Neutrophil (primary cell): Measurements from ENCODE around the gene ZNF426.

Experiments
- H3K27ac ChIP-seq: fragments of 200-600 bp; sonication (generic); 2 replicates; pipeline ENCODE4 v1.5.1; 2016; ENCODE audit warnings: mild to moderate bottlenecking, moderate library complexity
- H3K27me3 ChIP-seq: fragments of 200-600 bp; sonication (generic); 2 replicates; pipeline ENCODE4 v1.6.0; 2016; ENCODE audit warnings: mild to moderate bottlenecking
- H3K36me3 ChIP-seq: fragments of 200-600 bp; sonication (generic); 2 replicates; pipeline ENCODE4 v1.5.1; 2017
- H3K4me1 ChIP-seq, 2 experiments: fragments of 200-600 bp in 1 of 2; sonication (generic) in 1 of 2; 1 replicate in 1 of 2; 2 replicates in 1 of 2; pipeline versions ENCODE4 v1.5.1 to v1.6.1; 2013 to 2016; ENCODE audit warnings: low read depth in 1 of 2, low read length in 1 of 2, mild to moderate bottlenecking in 1 of 2, moderate library complexity in 1 of 2; ENCODE audit not compliant: control insufficient read depth in 1 of 2, insufficient read depth in 1 of 2
- H3K4me3 ChIP-seq, 2 experiments: fragments of 200-600 bp in 1 of 2; sonication (generic) in 1 of 2; 1 replicate in 1 of 2; 2 replicates in 1 of 2; pipeline ENCODE4 v1.5.1; 2013 to 2016; ENCODE audit warnings: low read depth in 1 of 2, low read length in 1 of 2, mild to moderate bottlenecking in 1 of 2, moderate library complexity in 1 of 2
- H3K9me3 ChIP-seq: fragments of 200-600 bp; sonication (generic); 2 replicates; pipeline ENCODE4 v1.5.1; 2016
- TF ChIP-seq, protein P1 (sequence below): fragments of 200-600 bp; sonication (generic); IDR thresholded peaks from 2 replicates; pipeline ENCODE4 v1.5.1; 2016; ENCODE audit warnings: antibody characterized with exemption

ZNF426 gene

DNA sequence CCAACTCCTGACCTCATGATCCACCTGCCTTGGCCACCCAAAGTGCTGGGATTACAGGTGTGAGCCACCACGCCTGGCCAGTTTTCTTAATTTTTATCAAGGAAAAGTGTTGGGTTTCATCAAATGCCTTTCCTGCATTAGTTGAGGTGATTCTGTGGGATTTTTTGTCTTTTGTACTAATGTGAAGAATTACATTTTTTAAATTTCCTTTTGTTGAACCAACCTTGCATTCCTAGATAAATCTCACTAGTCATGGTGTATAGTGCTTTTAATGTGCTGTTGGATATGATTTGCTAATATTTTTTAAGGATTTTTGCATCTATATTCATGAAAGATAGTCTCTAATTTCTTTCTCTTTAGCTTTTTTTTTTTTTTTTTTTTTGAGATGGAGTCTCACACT, 37.6 kb downstream of the ZNF426 start:
- TF ChIP-seq, protein P1, sequence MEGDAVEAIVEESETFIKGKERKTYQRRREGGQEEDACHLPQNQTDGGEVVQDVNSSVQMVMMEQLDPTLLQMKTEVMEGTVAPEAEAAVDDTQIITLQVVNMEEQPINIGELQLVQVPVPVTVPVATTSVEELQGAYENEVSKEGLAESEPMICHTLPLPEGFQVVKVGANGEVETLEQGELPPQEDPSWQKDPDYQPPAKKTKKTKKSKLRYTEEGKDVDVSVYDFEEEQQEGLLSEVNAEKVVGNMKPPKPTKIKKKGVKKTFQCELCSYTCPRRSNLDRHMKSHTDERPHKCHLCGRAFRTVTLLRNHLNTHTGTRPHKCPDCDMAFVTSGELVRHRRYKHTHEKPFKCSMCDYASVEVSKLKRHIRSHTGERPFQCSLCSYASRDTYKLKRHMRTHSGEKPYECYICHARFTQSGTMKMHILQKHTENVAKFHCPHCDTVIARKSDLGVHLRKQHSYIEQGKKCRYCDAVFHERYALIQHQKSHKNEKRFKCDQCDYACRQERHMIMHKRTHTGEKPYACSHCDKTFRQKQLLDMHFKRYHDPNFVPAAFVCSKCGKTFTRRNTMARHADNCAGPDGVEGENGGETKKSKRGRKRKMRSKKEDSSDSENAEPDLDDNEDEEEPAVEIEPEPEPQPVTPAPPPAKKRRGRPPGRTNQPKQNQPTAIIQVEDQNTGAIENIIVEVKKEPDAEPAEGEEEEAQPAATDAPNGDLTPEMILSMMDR, result no peak
- Histone ChIP-seq H3K27ac (no peak overlapping the region), H3K9me3 (peaks cover 23% of the 10 kb centered on the region), H3K36me3 (no peaks in the 10 kb centered on the region), H3K27me3 (peaks cover 22% of the 10 kb centered on the region), H3K4me3 (no peak overlapping the region), H3K4me1 (no peaks in the 10 kb centered on the region)

DNA sequence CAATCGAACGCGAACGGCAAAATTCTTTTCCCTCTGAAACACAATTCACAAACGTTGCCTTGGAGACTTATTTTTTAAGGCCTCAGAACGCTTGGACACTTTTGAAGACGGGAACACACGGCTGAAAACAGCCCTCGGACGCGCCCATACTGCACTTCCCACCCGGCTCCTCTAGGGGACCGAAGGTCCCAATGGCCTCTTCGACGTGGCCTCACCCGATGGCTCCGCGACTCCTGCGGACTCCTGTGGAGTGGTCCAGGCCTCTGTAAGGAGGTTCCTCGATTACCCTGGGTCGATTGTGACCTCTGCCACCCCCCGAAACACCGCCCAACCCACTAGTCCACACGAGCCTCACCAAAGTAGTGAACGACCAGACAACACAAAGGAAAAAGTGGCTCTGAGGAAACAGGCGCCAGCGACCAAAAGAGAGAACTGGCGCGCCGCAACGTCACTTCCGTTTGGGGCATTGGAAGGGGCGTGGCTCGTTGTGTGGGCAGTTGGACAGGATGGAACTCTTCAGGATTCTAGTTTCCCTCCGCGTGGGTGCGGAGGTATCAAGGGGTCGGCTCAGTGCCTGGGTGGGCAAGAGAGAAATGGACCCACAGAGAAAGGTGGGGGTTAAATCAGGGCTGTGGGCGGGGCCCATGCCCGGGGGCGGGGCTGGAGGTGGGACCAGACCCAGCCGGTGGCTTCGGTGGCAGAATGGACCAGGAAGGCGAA, 40.1 kb downstream of the ZNF426 start, which contains the start of gene ZNF560:
Gene ZNF560 (minus strand): TSS at position 434 of the 720 bp plus-strand sequence. CDS start 23,303 bp downstream, outside the sequence.
- H3K9me3 ChIP-seq, result peaks cover 20% of the 10 kb centered on the region

DNA sequence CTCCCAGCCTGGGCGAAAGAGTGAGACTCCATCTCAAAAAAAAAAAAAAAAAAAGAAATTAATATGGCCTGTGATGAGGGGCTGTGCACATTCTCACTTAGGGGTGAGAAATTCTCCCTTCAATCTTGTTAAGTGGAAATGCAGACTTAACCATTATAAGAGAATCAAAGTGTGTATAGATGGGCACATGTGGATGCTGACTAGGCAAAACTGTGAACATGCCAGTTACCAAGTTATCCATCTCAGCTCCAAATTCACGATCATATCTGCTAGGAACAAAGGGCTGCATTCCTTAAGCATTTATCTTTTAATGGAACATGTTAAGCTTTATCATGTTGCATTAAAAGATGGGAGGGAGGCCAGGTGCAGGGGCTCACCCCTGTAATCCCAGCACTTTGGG, 44.3 kb downstream of the ZNF426 start:
- H3K4me3 ChIP-seq, result no peak overlapping the region
- H3K27me3 ChIP-seq, result peaks cover 20% of the 10 kb centered on the region
- H3K27ac ChIP-seq, result no peak overlapping the region
- peaks cover 15% of the 10 kb centered on the region for H3K9me3 ChIP-seq
- TF ChIP-seq, protein P1, result no peak
- no peaks in the 10 kb centered on the region for H3K4me1 ChIP-seq
- H3K36me3 ChIP-seq, result no peaks in the 10 kb centered on the region

More for the DNA sequence above, 40.1 kb downstream of the ZNF426 start, which contains the start of gene ZNF560:
- no peaks in the 10 kb centered on the region for H3K36me3 ChIP-seq
- H3K27me3 ChIP-seq, result peaks cover 22% of the 10 kb centered on the region
- H3K27ac ChIP-seq, result no peak within 1 kb of the TSS
- TF ChIP-seq, protein P1, result no peak
- no peak within 1 kb of the TSS for H3K4me3 ChIP-seq
- no peaks in the 10 kb centered on the region for H3K4me1 ChIP-seq

DNA sequence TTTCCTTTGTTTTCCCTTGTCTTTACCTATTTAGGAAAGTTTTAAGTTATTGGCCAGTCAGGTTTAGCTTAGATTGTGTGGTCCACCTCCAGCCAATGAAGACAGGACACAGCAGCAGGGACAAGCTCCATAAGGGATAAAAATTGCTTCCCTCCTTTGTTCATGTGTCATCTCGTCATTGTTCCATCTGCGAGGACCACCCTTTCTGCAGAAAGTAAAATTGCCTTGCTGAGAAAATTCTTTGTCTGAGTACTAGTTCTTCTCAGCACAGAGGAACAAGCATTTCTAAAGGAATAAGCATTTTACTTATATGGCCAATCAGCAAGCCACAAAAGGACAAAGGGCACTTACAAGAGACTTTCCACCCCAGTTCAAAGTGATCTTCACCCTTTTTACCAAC, 51.4 kb downstream of the ZNF426 start:
- H3K27ac ChIP-seq, result no peak overlapping the region
- H3K4me1 ChIP-seq, result no peaks in the 10 kb centered on the region
- H3K27me3 ChIP-seq, result no peaks in the 10 kb centered on the region
- no peak overlapping the region for H3K4me3 ChIP-seq
- TF ChIP-seq, protein P1, result no peak
- peaks cover 8% of the 10 kb centered on the region for H3K9me3 ChIP-seq
- H3K36me3 ChIP-seq, result no peaks in the 10 kb centered on the region

DNA sequence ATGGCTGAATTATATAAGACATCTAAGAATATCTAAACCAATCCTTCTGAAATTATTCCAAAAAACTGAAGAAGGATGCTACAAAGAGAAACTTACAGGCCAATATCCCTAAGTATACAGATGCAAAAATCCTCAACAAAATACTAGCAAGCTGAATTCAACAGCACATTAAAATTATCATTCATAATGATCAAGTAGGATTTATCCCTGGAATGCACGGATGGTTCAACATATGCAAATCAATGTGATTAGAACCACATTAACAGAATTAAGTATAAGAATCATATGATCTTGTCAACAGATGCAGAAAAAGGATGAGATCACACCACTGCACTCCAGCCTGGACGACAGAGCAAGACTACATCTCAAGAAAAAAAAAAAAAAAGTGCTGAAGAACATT, 53.3 kb downstream of the ZNF426 start:
- H3K27ac ChIP-seq, result no peak overlapping the region
- no peak overlapping the region for H3K4me3 ChIP-seq
- H3K9me3 ChIP-seq, result peaks cover 8% of the 10 kb centered on the region
- H3K4me1 ChIP-seq, result no peaks in the 10 kb centered on the region
- TF ChIP-seq, protein P1, result no peak
- no peaks in the 10 kb centered on the region for H3K27me3 ChIP-seq
- H3K36me3 ChIP-seq, result no peaks in the 10 kb centered on the region
